ENCODE results near the gene SLIT3.

Gene SLIT3

DNA sequence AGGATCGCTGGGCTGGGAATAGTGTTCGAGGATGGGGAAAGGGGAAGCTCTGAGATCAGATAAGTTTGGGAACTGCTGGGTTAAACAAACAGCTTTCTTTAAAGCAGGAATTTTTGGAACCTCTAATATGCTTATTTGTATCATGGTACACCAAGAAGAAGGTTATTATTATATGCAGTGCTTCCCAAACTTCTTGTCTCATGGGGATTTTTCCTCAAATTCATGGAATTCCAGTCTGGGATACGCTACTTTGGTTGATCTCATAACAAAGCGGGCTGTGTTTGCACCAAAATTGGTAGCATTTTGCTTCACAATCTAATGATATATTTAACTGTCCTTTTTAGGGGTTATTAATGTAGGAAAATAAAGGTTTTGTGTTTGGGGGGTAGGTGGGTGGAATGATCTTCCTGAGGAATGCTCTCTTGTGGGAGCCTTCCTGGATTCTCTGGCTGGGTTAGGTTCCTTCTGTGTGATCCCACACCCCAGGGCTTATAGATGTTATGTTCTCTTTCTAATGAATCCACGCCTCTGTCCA is 605.6 kb downstream of the SLIT3 start:
- Histone ChIP-seq H3K27ac (replicated peaks) (no peak overlapping the region), H3K4me3 (replicated peaks; ENCODE audit: insufficient read depth, low read length) (no peak overlapping the region), H3K27me3 (ENCODE audit: insufficient read depth, poor library complexity, severe bottlenecking) (no peaks in the 10 kb centered on the region)
- TF ChIP-seq CTCF (IDR thresholded peaks at IDR 0.05; ENCODE audit: insufficient read depth, low read length) (no peak), GABPA (IDR thresholded peaks at IDR 0.05; ENCODE audit: low read depth) (no peak), POLR2AphosphoS5 (IDR thresholded peaks at IDR 0.05; ENCODE audit: low read depth) (no peak), SPI1 (IDR thresholded peaks at IDR 0.05; ENCODE audit: borderline replicate concordance, low read depth) (no peak)
- TF ChIP-seq, protein P1, sequence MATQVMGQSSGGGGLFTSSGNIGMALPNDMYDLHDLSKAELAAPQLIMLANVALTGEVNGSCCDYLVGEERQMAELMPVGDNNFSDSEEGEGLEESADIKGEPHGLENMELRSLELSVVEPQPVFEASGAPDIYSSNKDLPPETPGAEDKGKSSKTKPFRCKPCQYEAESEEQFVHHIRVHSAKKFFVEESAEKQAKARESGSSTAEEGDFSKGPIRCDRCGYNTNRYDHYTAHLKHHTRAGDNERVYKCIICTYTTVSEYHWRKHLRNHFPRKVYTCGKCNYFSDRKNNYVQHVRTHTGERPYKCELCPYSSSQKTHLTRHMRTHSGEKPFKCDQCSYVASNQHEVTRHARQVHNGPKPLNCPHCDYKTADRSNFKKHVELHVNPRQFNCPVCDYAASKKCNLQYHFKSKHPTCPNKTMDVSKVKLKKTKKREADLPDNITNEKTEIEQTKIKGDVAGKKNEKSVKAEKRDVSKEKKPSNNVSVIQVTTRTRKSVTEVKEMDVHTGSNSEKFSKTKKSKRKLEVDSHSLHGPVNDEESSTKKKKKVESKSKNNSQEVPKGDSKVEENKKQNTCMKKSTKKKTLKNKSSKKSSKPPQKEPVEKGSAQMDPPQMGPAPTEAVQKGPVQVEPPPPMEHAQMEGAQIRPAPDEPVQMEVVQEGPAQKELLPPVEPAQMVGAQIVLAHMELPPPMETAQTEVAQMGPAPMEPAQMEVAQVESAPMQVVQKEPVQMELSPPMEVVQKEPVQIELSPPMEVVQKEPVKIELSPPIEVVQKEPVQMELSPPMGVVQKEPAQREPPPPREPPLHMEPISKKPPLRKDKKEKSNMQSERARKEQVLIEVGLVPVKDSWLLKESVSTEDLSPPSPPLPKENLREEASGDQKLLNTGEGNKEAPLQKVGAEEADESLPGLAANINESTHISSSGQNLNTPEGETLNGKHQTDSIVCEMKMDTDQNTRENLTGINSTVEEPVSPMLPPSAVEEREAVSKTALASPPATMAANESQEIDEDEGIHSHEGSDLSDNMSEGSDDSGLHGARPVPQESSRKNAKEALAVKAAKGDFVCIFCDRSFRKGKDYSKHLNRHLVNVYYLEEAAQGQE (IDR thresholded peaks at IDR 0.05; ENCODE audit: insufficient replicate concordance, low read depth): no peak
- DNase-seq (ENCODE audit: low read depth in 1 of 2, low spot score in 1 of 2): no peak

GRCh38 chr5:168694289-168694688 is 606.6 kb downstream of the SLIT3 start:
- DNase-seq (ENCODE audit: low read depth in 1 of 2, low spot score in 1 of 2): no peak
- H3K4me3 ChIP-seq (replicated peaks; ENCODE audit: insufficient read depth, low read length): no peak overlapping the region
- no peaks in the 10 kb centered on the region for H3K27me3 ChIP-seq (ENCODE audit: insufficient read depth, poor library complexity, severe bottlenecking)
- TF ChIP-seq GABPA (IDR thresholded peaks at IDR 0.05; ENCODE audit: low read depth): no peak
- TF ChIP-seq POLR2AphosphoS5 (IDR thresholded peaks at IDR 0.05; ENCODE audit: low read depth): no peak
- no peak for TF ChIP-seq SPI1 (IDR thresholded peaks at IDR 0.05; ENCODE audit: borderline replicate concordance, low read depth)
- TF ChIP-seq CTCF (IDR thresholded peaks at IDR 0.05; ENCODE audit: insufficient read depth, low read length): no peak
- TF ChIP-seq, protein P1 (IDR thresholded peaks at IDR 0.05; ENCODE audit: insufficient replicate concordance, low read depth): no peak
- H3K27ac ChIP-seq (replicated peaks): no peak overlapping the region

DNA sequence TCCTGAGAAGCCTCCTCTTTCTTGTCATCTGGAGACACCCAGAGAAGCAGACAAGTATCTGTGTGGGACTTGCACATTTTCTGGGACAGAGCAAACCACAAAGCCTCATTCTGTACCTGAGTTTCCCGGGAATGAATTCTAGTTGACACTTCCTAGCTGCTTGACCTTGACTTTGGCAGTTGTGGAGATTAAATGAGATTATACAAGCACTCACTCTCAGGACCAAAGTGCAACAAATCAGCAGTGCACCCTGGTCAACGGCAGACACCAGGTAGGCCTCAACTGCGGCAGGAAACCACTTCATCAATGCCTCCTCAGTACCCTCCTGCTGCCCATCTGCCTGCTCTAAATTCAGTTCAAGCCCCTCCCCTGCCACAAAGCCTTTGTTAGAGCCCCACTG is 607.1 kb downstream of the SLIT3 start:
- DNase-seq (ENCODE audit: low read depth in 1 of 2, low spot score in 1 of 2): no peak

More for the DNA sequence above, 607.1 kb downstream of the SLIT3 start:
- Histone ChIP-seq H3K27ac (replicated peaks) (no peak overlapping the region), H3K4me3 (replicated peaks; ENCODE audit: insufficient read depth, low read length) (no peak overlapping the region), H3K27me3 (ENCODE audit: insufficient read depth, poor library complexity, severe bottlenecking) (no peaks in the 10 kb centered on the region)
- no peak for TF ChIP-seq CTCF (IDR thresholded peaks at IDR 0.05; ENCODE audit: insufficient read depth, low read length)
- no peak for TF ChIP-seq POLR2AphosphoS5 (IDR thresholded peaks at IDR 0.05; ENCODE audit: low read depth)
- TF ChIP-seq, protein P1 (IDR thresholded peaks at IDR 0.05; ENCODE audit: insufficient replicate concordance, low read depth): no peak
- no peak for TF ChIP-seq SPI1 (IDR thresholded peaks at IDR 0.05; ENCODE audit: borderline replicate concordance, low read depth)
- no peak for TF ChIP-seq GABPA (IDR thresholded peaks at IDR 0.05; ENCODE audit: low read depth)
